SU-DHL-6 (cell line): ENCODE results near the gene TAF6L.
A peak's percentile ranks its signal among the peaks of the same experiment; 100 is the strongest.

Experiments used
- H2AFZ ChIP-seq: fragments of 200-600 bp; sonication (generic); 2 replicates; pipeline ENCODE4 v1.6.1; 2014; ENCODE audit warnings: low read depth, mild to moderate bottlenecking, moderate library complexity, mixed read lengths, antibody characterized with exemption, low read length; ENCODE audit not compliant: severe bottlenecking
- H3F3A ChIP-seq: fragments of 200-600 bp; shearing (Covaris generic); 2 replicates; pipeline ENCODE4 v1.6.0; 2016; ENCODE audit warnings: antibody characterized with exemption, mild to moderate bottlenecking; ENCODE audit not compliant: insufficient read depth
- H3K27ac ChIP-seq: fragments of 200-600 bp; sonication (generic); 2 replicates; pipeline ENCODE4 v1.5.1; 2016; ENCODE audit warnings: low read depth, mild to moderate bottlenecking, low read length, moderate library complexity, mixed read lengths
- H3K27me3 ChIP-seq: fragments of 200-600 bp; sonication (generic), shearing (Covaris generic); 2 replicates; pipeline ENCODE4 v1.6.0; 2014; ENCODE audit warnings: mild to moderate bottlenecking, low read length
- H3K36me3 ChIP-seq: fragments of 200-600 bp; sonication (generic); 2 replicates; pipeline ENCODE4 v1.6.1; 2014; ENCODE audit warnings: mild to moderate bottlenecking, low read length, mixed read lengths
- H3K4me2 ChIP-seq: fragments of 300-600, 200-600 bp; shearing (Covaris generic), sonication (generic); 2 replicates; pipeline ENCODE4 v1.6.0; 2014; ENCODE audit warnings: low read length, low read depth, mild to moderate bottlenecking; ENCODE audit not compliant: poor library complexity, severe bottlenecking
- H3K4me3 ChIP-seq: fragments of 200-600 bp; sonication (generic); 2 replicates; pipeline ENCODE4 v1.5.1; 2014; ENCODE audit warnings: antibody characterized with exemption, low read length, mild to moderate bottlenecking, mixed read lengths; ENCODE audit not compliant: insufficient read depth, poor library complexity, severe bottlenecking
- H3K79me2 ChIP-seq: fragments of 200-600 bp; sonication (generic); 2 replicates; pipeline ENCODE4 v1.6.1; 2014; ENCODE audit warnings: mild to moderate bottlenecking, low read length, moderate library complexity; ENCODE audit not compliant: insufficient read depth
- H3K9ac ChIP-seq: fragments of 200-600 bp; sonication (generic); 2 replicates; pipeline ENCODE4 v1.7.0; 2014; ENCODE audit warnings: mild to moderate bottlenecking, low read length
- H3K9me2 ChIP-seq: fragments of 200-600 bp; sonication (generic); replicated peaks from 2 replicates; pipeline ENCODE4 v1.6.1; 2014; ENCODE audit warnings: low read length; ENCODE audit not compliant: insufficient read depth
- H3K9me3 ChIP-seq: fragments of 200-600 bp; sonication (generic); 2 replicates; pipeline ENCODE4 v1.6.1; 2014; ENCODE audit warnings: low read length, mixed read lengths; ENCODE audit not compliant: insufficient read depth
- H4K20me1 ChIP-seq: fragments of 200-600 bp; sonication (generic); 2 replicates; pipeline ENCODE4 v1.6.1; 2014; ENCODE audit warnings: low read depth, mild to moderate bottlenecking, antibody characterized with exemption, low read length, moderate library complexity, mixed read lengths
- CTCF ChIP-seq: fragments of 200-600 bp; sonication (generic); IDR thresholded peaks from one replicate; pipeline ENCODE4 v1.5.1; 2017; ENCODE audit warnings: antibody characterized with exemption, mild to moderate bottlenecking, low read length, moderate library complexity; ENCODE audit not compliant: insufficient read depth, poor library complexity, severe bottlenecking
- EZH2phosphoT487 ChIP-seq: fragments of 200-600 bp; sonication (generic), shearing (Covaris generic); conservative IDR thresholded peaks from 2 replicates; pipeline ENCODE4 v1.6.1; 2018; ENCODE audit warnings: mild to moderate bottlenecking, antibody characterized with exemption, low read length, moderate library complexity, mixed read lengths

Gene TAF6L

DNA sequence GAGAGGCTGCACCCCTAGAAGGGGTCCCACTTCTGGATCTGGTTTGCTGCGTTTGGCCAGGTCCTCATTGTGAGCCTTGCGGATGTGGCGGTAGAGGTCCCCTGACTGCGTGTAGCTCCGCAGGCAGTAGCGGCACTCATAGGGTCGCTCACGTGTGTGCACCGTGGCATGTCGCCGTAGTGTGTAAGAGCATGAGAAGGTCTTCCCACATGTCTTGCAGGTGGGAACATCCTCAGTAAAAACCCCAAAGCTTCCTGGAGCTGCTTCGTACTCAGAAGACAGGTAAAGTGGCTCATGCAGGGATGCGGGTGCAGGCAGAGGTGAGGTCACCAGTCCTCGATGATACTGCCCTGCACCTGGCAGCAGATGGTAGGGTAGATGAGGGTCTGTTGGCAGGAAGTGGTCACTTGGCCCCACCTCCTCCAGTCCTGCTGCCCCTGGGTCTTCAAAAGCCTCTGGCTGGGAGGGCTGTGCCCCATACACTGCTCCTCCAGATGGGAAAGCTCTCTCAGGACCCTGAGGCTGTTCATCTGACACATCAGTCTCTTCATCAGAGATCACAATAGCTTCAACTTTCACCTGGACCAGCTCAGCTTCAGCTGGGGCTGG, 18.9 kb upstream of the TAF6L start:
- Histone ChIP-seq H3K9me3 (no peaks in the 10 kb centered on the region), H4K20me1 (no peaks in the 10 kb centered on the region), H3K27ac (no peak overlapping the region), H3K36me3 (no peaks in the 10 kb centered on the region), H3K27me3 (no peaks in the 10 kb centered on the region), H3K9me2 (no peaks in the 10 kb centered on the region), H3K79me2 (peaks cover 17% of the 10 kb centered on the region), H3K4me2 (no peak overlapping the region), H3K9ac (no peak overlapping the region), H3K4me3 (no peak overlapping the region), H2AFZ (no peak overlapping the region), H3F3A (peaks cover 16% of the 10 kb centered on the region)
- TF ChIP-seq EZH2phosphoT487 (no peak), CTCF (no peak)

DNA sequence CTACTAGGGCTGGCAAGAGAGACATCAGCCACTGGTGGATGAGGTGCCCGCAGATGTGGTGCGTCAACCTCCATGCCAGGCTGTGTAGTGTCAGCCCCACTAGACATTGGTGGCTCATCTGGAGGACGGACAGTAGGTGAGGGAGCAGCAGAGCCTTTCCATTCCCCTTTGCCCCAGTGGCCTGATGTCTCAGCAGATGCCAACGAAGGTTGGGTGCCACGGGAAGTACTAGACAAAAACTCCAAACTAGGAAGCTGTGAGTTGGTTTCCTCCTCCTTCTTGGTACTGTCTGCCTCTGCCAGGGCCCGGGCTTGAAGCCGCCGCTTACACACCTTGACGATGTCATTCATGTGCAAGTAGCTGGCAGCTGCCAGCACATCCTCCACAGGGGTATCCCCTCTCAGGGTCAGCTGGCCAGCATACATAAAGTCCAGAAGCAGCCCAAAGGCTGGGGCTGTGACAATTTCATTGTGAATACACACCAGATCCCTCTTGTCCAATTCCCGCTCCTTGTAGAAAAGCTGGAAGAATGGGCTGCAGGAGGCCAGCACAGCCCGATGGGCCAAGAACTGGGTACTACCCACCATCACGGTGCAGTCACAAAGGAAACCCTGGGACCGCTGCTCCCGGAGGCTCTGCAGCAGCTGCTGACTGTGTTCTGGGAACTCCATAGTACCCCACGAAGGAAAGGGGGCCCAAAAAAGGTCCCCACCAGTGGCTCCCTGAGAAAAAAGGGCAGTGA, 18.0 kb upstream of the TAF6L start:
- Histone ChIP-seq H3K4me2 (peak overlapping the region; percentile 75), H3K4me3 (peak overlapping the region; percentile 66), H3K9me2 (no peaks in the 10 kb centered on the region), H3K27ac (no peak overlapping the region), H3K27me3 (no peaks in the 10 kb centered on the region), H3K9me3 (no peaks in the 10 kb centered on the region), H2AFZ (peak overlapping the region; percentile 53), H4K20me1 (no peaks in the 10 kb centered on the region), H3K79me2 (peaks cover 17% of the 10 kb centered on the region), H3F3A (peaks cover 9% of the 10 kb centered on the region), H3K36me3 (no peaks in the 10 kb centered on the region), H3K9ac (peak overlapping the region; percentile 70)
- TF ChIP-seq EZH2phosphoT487 (no peak), CTCF (no peak)

- Histone ChIP-seq H4K20me1 (no peaks in the 10 kb centered on the region), H3K27ac (peak within 1 kb of the TSS; percentile 79), H3F3A (peaks cover 9% of the 10 kb centered on the region; the same call in 1 of the 2 replicates), H3K79me2 (peaks cover 17% of the 10 kb centered on the region), H3K36me3 (no peaks in the 10 kb centered on the region), H3K4me3 (peak within 1 kb of the TSS; percentile 73), H3K4me2 (peak within 1 kb of the TSS; percentile 75), H2AFZ (peak within 1 kb of the TSS; percentile 94), H3K9me2 (no peaks in the 10 kb centered on the region), H3K27me3 (no peaks in the 10 kb centered on the region), H3K9me3 (no peaks in the 10 kb centered on the region), H3K9ac (peak within 1 kb of the TSS; percentile 70)
- no peak for TF ChIP-seq EZH2phosphoT487
- TF ChIP-seq CTCF, result no peak
Measured at GRCh38 chr11:62753736-62754603, 17.2 kb upstream of the TAF6L start, which contains the start of gene ZBTB3. Gene ZBTB3 (minus strand): TSS chr11:62754160. CDS start chr11:62753664, 496 bp downstream.
